NCI-H82 (cell line): ENCODE data around the gene ZNF391.
"Not testable (repeated sequence)": the region's sequence is repeated elsewhere in the genome, so short reads cannot be mapped to it uniquely, and the experiment has no call there.

Experiments used
- DNase-seq: peaks from one replicate; lab custom pipeline; 2025; lab: John Stamatoyannopoulos, UW

Gene ZNF391

DNA sequence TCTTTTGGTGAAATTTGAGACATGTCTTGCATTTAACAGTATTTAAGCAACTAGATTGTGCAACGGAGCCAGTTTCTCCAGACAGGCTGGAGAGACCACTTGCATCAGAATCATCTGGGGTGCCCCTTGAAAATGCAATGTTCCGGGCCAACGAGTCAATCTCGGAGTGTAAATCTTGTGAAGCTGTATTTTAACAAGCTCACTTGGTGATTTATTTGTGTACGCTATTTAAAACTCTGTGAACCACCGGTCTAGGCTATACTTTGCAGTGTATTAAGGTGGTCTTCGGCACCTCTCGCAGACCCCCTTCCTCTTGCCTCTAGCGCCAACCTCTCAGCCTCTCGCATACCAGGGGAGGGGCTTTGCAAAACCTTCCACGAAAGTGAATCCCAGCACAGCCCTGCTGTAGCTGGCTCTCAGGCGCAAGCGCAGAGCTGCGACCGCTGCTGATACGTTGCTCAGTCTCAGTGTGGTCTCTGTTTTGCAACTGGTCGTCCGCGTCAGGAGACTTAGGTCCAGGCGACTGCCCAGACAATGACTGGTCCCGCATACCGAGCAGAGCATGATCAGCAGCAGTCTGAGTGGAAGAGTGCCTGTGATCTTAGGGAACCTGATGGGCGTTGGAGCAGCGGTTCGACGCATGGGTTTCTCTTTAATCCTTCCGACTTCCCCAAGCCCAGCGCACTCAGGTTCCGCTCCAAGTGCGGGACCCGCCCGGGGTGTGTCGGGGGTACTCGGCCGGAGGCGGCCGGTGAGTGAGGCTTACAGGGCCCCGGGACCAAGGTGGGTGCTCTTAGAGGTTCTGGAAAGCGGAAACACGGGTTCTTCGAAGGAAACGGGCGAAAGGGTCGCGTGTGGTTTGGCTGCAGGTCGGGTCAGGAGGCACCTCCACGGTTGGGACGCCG, at the start of gene ZNF391:
Gene ZNF391 (plus strand): TSS at position 467 of the 905 bp plus-strand sequence. CDS start 11,612 bp downstream, outside the sequence.
- peak; percentile 92 for DNase-seq

DNA sequence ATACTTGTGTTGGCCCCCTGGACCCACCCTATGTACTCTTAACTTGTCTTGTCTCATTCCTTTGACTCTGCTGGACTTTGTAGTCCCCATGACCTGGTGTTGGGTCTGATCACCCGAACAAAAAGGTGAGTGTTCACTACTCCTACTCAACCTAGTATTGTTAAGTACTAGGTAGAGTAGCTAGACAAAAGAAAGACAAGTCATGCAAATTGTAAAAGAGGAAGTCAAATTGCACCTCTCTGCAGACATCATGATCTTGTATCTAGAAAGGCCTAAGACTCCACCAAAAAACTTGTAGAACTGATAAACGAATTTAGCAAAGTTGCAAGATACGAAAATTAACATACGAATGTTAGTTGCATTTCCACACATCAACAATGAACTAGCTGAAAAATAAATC, 35.7 kb upstream of the ZNF391 start:
- DNase-seq, result no peak

DNA sequence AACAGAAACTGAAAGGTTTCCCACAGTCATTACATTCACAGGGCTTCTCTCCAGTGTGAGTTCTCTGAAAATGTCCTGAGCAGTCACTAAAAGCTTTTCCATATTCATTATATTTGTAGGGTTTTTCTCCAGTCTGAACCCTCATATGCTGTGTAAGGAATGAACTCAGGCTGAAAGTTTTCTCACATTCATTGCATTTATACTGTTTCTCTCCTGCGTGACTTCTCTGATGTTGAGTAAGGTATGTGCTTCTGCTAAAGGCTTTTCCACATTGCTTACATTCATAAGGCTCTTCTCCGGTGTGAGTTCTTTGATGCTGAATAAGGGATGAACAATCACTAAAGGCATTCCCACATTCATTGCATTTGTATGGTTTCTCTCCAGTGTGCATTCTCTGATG, 29.8 kb upstream of the ZNF391 start:
- DNase-seq, result no peak

DNA sequence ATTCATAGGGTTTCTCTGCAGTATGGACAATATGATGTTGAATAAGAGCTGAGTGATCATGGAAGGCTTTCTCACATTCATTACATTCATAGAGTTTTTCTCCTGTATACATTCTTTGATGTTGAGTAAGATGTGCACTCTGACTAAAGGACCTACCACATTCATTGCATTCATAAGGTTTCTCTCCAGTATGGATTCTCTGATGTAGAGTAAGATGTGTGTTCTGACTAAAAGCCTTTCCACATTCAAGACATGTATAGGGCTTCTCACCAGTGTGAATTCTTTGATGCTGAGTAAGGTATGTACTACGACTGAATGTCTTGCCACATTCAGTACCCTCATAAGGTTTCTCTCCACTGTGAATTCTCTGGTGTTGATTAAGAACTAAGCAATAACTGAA, 29.3 kb upstream of the ZNF391 start:
- no peak for DNase-seq

DNA sequence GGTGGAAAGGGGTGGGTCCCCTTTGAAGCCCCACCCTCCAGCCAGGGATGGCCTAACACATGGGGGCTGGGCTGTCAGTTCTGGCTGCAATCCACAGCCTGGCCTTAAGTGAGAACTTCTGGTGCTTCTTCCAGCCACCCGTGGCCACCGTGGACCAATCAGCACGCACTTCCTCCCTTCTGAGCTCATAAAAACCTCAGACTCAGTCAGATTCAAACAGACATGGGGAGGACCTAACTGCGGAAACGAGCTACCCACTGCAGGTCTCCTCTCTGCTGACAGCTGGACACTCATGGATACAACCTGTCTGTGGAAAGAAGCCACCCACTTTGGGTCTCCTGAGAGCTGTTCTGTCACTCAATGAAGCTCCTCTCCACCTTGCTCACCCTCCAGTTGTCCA, 20.4 kb upstream of the ZNF391 start:
- no peak for DNase-seq

DNA sequence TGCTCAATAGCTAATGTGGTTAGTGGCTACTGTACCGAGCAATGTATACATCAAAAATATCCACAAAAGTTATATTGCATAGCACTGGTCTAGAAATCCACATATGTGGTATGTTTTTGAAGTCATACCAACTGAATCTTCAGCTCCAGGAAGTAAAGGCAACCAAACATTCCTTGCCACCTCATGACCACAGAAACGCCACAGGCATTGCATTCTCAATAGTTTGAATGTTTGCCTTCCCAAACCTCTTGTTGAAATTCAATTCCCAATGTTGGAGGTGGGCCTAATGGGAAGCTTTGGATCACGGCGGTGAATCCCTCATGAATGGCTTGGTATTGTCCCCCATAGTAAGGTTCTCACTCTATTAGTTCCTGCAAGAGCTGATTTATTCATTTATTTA, 18.2 kb upstream of the ZNF391 start:
- no peak for DNase-seq

DNA sequence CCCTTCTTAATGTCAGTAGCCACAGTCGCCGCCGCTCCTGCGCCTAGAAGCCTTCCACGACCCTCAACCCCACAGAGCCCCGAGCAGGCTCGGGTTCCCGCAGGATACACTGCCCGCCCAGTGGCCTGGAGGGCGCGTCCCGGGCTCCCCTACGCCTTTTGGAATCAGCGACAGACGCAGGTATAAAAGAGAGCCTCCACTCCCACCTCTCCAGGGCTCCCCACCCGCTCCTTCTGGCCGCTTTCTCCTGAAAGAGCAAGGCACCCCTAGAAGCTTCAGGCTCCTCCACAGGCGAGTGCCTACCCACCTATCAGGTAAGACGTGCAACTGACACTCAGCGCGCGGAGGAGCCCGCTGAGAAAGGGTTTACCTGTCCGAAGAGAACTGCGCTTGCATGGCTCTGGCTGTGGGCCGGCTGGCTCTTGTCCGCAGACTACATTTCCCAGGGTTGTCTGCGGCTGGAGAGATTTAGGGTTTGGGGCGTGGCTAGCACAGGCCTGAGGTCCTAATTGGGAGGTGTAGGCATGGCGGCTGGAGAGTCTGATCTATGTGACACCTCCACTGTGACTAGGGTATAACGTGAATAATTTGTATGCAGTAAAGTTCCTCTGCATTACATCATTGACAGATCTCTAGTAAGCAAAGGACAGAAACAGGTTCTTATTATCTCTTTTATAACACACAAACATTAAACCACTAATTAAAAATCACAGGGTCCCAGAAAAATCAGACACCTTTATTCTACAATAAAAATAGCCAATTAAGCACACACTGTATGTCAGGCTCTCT, 13.5 kb upstream of the ZNF391 start:
- DNase-seq, result peak; percentile 73

DNA sequence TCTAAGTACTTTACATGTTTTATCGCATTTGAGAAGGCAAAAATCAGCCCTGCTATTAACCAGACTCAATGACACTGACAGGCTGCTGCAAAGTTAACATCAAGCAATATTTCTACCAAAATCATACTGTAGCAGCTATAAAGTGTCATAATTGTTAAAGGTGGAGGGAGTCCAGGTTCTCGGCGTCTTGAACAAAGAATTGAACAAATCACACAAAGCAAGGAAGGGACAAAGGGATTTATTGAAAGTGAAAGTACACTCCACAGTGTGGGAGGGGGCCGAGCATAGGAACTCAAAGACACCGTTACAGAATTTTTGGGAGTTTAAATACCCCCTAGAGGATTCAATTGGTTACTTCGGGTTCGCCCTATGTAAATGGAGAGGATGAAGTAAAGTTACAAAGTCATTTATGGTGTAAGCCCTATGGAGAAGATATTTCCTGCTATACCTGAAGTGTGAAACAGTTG, 12.9 kb upstream of the ZNF391 start:
- no peak for DNase-seq

DNA sequence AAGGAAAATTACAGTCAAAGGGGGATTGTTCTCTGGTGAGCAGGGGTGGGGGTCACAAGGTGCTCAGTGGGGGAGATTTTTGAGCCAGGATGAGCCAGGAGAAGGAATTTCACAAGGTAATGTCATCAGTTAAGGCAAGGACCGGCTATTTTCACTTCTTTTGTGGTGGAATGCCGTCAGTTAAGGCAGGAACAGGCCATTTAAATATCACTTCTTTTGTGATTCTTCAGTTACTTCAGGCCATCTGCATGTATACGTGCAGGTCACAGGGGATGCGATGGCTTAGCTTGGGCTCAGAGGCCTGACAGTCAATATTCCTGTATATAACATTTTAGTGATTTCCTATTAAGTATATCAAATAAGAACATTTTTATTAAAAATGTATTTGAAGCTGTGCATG, 10.2 kb upstream of the ZNF391 start:
- not testable (repeated sequence) for DNase-seq

DNA sequence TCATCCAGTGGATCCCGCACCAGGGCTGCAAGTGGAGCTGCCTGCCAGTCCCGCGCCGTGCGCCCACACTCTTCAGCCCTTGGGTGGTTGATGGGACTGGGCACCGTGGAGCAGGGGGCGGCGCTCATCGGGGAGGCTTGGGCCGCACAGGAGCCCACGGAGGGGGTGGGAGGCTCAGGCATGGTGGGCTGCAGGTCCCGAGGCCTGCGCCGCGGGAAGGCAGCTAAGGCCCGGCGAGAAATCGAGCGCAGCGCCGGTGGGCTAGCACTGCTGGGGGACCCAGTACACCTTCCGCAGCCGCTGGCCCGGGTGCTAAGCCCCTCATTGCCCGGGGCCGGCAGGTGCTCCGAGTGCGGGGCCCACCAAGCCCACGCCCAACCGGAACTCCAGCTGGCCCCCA, 7.6 kb upstream of the ZNF391 start:
- DNase-seq, result not testable (repeated sequence)

DNA sequence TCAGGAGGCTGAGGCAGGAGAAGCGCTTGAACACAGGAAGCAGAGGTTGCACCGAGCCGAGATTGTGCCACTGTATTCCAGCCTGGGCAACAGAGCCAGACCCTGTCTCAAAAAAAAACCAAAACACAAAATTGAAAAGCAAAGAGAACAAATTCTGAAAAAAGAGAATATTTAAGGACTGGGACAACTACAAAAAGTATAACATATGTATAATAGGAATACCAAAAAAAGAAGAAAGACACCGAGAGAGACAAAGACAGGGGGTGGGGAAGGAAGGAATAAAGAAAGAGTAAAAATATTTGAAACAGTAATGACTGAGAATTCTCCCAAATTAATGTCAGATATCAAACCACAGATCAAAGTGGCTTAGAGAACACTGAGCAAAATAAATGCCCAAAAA, 5.5 kb upstream of the ZNF391 start:
- DNase-seq, result no peak

DNA sequence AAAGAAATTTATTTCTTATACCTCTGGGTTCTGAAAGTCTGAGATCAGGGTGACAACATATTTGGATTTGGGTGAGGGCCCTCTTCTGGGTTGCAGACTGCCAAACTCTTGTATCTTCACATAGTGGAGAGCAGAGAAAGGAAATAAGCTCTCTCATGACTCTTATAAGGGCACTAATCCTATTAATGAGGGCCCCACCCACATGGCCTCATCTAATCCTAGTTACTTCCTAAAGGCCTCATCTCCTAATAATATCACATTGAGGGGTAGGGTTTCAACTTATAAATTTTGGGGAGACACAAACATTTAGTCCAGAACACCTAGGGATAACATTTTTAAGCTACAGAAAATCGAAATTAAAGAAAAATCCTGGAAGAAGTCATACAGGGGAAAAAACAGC, 5.1 kb upstream of the ZNF391 start:
- peak; percentile 42 for DNase-seq

DNA sequence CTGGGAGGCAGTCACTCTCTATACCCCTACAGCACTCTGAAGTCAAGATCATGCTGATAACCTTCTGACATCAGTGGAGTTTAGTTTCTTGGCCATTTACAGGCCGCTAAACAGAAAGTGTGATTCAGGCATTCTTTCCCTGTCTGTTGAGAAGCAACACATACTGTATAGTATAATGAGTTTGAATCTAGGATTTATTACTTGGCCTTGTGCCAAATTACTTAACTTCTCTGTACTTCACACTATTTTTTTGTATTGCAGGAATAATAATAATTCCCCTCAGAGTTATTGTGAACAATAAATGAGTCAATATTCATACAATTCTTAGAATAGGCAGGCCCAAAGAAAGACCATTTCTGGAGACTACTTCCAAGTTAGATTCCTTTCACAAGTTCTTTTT, 4.1 kb downstream of the ZNF391 start:
- DNase-seq, result no peak

DNA sequence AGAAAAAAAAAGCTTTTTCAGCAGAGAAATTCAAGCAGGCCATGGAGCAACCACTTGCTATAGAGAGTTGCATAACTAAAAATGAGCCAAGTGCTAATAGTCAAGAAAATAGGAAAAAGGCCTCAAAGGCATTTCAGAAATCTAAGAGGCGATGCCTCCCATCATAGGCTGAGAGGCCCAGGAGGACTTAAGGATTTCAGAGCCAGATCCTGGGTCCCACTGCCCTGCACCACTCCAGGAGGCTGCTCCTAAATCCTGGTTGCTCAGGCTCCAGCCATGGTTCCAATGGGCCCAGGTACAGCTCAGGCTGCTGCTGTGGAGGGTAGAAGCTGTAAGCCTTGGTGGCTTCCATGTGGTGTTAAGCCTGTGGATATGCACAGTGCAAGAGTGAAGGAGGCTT, 5.5 kb downstream of the ZNF391 start:
- no peak for DNase-seq

DNA sequence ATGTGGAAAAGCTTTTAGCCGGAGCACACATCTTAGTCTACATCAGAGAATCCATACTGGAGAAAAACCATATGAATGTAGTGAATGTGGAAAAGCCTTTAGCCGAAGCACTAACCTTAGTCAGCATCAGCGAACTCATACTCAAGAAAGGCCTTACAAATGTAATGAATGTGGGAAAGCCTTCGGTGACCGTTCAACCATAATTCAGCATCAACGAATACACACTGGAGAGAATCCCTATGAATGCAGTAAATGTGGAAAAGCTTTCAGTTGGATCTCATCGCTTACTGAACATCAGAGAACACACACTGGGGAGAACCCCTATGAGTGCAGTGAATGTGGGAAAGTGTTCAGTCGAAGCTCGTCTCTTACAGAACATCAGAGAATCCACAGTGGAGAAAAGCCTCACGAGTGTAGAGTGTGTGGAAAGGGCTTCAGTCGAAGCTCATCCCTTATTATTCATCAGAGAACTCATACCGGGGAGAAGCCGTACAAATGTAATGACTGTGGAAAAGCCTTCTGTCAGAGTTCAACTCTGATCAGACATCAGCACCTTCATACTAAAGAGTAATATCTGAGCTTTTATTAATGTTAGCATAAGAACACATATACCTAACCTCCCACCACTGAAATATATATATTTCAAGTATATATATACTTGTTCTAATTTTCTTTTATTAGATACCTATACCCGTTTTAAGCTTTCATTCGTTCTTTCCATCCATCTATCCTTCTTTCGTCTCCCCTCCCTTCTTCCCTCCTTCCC, 12.5 kb downstream of the ZNF391 start:
- DNase-seq, result no peak

DNA sequence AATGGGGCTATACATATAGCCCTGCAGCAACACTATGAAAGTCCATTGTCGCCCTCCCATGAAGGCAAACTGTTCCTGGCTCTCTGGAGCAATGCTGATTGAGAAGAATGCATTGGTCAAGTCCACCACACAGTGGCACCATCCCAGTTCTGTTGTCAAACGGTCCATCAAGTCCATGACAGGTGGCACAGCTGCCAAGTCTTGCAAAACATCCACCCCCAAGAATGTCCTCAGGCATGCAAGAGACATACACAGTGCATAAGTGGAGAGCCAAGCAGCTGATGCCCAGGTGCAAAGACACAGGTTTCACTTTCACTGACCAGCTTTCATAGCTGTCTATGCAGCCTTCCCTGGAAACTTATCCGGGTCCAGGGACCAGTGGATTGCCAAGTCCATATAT, 17.5 kb downstream of the ZNF391 start:
- DNase-seq, result no peak

DNA sequence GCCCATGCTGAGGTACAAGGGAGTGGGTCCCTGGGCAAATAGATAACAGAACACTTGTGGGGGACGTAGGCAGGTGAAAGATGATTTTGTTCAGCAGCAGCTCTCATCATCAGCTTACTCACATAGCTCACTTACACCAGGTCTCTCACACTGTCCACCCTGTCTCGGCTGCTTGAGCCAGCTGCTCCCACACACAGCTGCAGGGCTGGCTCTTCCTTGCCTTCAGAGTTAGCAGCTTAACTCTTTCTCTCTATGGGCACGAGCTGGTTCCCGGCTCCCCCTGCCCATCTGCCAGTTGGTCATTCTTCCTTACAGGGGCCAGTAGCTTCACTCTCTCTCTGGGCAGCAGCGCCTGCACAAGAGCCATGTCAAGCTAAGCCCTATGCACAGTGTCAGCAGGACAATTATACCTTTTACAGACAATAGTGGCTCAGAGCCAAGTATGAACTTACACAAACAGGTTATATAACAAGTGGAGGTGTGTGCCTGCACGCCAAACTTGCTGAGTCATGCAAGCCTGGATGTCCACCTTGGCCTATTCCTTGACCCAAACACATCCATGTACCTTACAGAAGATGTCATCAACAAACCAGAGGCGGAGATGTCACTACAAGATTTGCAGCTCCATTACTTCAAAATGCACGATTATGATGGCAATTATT, 18.7 kb downstream of the ZNF391 start:
- no peak for DNase-seq

DNA sequence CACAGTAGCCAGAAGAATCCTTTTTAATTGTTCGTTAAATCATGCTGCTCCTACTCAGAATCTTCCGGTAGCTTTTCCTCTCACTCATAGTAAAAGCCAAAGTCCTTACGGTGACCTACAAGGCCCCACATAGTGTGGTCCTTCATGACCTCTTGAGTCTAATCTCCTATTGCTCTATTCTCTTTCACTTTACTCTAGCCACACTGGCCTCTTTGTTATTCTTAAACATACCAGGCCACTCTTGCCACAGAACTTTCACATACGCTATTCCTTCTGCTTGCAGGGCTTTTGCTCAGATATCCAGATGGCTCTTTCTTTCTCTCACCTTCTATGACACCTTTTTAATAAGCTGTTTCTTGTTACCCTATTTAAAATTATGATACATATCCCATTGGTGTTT, 25.7 kb downstream of the ZNF391 start:
- no peak for DNase-seq

DNA sequence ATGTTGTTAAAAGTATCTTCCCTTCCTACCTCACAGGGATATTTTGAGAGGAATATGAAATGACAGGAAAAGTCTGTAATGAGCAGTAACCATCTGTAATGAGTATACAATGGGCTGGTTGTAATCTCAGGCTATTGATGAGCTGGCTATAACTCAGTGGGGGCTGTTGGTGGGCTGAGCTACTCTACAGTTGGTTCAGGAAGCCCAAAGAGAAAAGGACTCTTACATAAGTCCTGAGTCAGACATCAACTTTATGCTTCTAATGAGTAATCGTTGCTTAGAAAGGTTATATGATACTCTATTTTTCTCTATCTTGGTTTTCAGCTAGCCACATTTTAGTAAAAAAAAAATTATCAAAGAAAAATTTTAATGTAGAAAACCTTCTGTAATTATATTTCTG, 26.4 kb downstream of the ZNF391 start:
- DNase-seq, result no peak

DNA sequence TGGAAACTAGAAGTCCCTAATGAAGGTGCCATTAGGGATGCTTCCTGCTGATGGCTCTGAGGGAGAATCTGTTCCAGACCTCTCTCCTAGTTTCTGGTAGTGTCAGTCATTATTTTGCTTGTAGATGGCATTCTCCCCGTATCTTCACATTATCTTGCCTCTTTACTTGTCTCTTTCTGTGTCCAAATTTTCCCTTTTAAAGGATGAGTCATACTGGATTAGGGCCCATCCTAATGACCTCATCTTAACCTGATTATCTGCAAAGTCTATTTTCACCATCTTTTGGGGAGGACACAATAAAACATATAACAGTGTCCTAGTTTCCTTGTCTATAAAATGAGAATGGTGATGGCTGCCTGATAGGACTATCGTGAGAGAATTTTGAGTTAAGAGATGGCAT, 27.3 kb downstream of the ZNF391 start:
- no peak for DNase-seq

DNA sequence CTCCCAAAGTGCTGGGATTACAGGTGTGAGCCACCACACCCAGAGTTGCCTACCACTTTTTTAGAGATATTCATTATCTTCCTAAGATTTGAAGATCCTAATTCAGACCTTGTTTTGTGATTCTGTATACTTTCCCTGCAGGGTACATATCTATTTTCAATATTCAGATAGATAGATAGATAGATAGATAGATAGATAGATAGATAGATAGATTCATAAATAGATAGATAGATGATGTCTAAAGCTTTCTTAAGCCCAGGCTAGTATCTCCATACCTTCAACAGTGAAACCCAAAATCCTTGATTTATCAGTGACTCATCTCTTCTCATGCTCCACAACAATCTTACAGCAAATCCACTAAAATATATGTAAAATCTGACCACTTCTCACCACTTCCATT, 30.8 kb downstream of the ZNF391 start:
- no peak for DNase-seq
